SKM-1 (cell line): ENCODE data around the gene STK25.
"Not testable (repeated sequence)": the region's sequence is repeated elsewhere in the genome, so short reads cannot be mapped to it uniquely, and the experiment has no call there.

Source experiments
- DNase-seq: peaks from one replicate; lab custom pipeline; 2025; ENCODE audit not compliant: unreplicated experiment; lab: John Stamatoyannopoulos, UW

The STK25 gene

GRCh38 chr2:241540401-241540770, 32.0 kb upstream of the STK25 start:
- no peak for DNase-seq

GRCh38 chr2:241539616-241540374, 31.4 kb upstream of the STK25 start:
- no peak for DNase-seq

GRCh38 chr2:241538838-241539615, 30.6 kb upstream of the STK25 start:
- DNase-seq: no peak

- no peak for DNase-seq
Observed at GRCh38 chr2:241535871-241536655, 27.7 kb upstream of the STK25 start.

GRCh38 chr2:241534701-241535375, 26.5 kb upstream of the STK25 start:
- no peak for DNase-seq

GRCh38 chr2:241534293-241534692, 25.9 kb upstream of the STK25 start:
- no peak for DNase-seq

- DNase-seq: no peak
Observed at GRCh38 chr2:241532733-241533601, 24.6 kb upstream of the STK25 start.

- DNase-seq: no peak
Observed at GRCh38 chr2:241532168-241532567, 23.8 kb upstream of the STK25 start.

- no peak for DNase-seq
Observed at GRCh38 chr2:241531161-241531722, 22.9 kb upstream of the STK25 start.

- DNase-seq: no peak
Observed at GRCh38 chr2:241530571-241530970, 22.2 kb upstream of the STK25 start.

GRCh38 chr2:241525818-241526780, 17.7 kb upstream of the STK25 start:
- not testable (repeated sequence) for DNase-seq

GRCh38 chr2:241522477-241522876, 14.1 kb upstream of the STK25 start:
- no peak for DNase-seq

- DNase-seq: no peak
Observed at GRCh38 chr2:241519669-241520068, 11.3 kb upstream of the STK25 start.

GRCh38 chr2:241517297-241517696, 8.9 kb upstream of the STK25 start:
- DNase-seq: no peak

GRCh38 chr2:241516520-241516965, 8.2 kb upstream of the STK25 start:
- DNase-seq: no peak

GRCh38 chr2:241514986-241515737, 6.8 kb upstream of the STK25 start:
- no peak for DNase-seq

GRCh38 chr2:241514553-241514952, 6.2 kb upstream of the STK25 start:
- DNase-seq: no peak
